Peyer's patch (tissue), 4 donors: Measurements from ENCODE around the gene HSD17B11. TPM values are rescaled to one million over a fixed set of nuclear protein-coding genes. Genes with fewer than 3 reads are reported as not detected.

Source experiments
- DNase-seq, 3 donors: peaks; one replicate each; pipeline ENCODE4 v3.0.0-alpha.2; 2017 to 2019
- H3K27ac ChIP-seq, 4 donors: fragments of 200-600 bp; sonication (generic); one replicate each; pipeline ENCODE4 v1.5.1; 2016 to 2019
- H3K27me3 ChIP-seq, 2 donors: fragments of 200-600 bp; sonication (generic); one replicate each; pipeline ENCODE4 v1.5.1; 2019
- H3K36me3 ChIP-seq, 3 donors: fragments of 200-600 bp; sonication (generic); one replicate each; pipeline ENCODE4 v1.5.1; 2016 to 2019
- H3K4me1 ChIP-seq, 4 donors: fragments of 200-600 bp; sonication (generic); one replicate each; pipeline ENCODE4 v1.5.1; 2016 to 2019
- H3K4me3 ChIP-seq, 4 donors: fragments of 200-600 bp; sonication (generic); 1 replicate in 3 of 4; 2 replicates in 1 of 4; pipeline ENCODE4 v1.5.1; 2016 to 2019; ENCODE audit warnings: mild to moderate bottlenecking in 1 of 4
- H3K9me3 ChIP-seq, 4 donors: fragments of 200-600 bp; sonication (generic); one replicate each; pipeline ENCODE4 v1.5.1; 2016 to 2019; ENCODE audit warnings: mild to moderate bottlenecking in 1 of 4
- CTCF ChIP-seq, 6 experiments: fragments of 450-650 bp in 4 of 6; fragments of 200-600 bp in 2 of 6; sonication (generic) in 1 of 6; IDR thresholded peaks; one replicate each; pipeline ENCODE4 v1.5.1; 2017 to 2019; ENCODE audit warnings: antibody characterized with exemption in 6 of 6, mild to moderate bottlenecking in 3 of 6, moderate library complexity in 1 of 6
- POLR2A ChIP-seq, 2 donors: fragments of 450-650 bp; IDR thresholded peaks; one replicate each; pipeline ENCODE4 v1.5.1; 2017; ENCODE audit warnings: antibody characterized with exemption in 2 of 2, mild to moderate bottlenecking in 2 of 2, moderate library complexity in 2 of 2
- total RNA-seq, 4 donors: library from RNA; depleted of rRNA; stranded (reverse); fragments of >200 nt; gene quantifications; one replicate each; pipeline ENCODE4 v1.1.0, GENCODE V29; 2016

Gene HSD17B11
- total RNA-seq = 100 to 1,000 TPM in 3 of 4 donors, 10 to 100 TPM in 1; 81.7 to 873 (median 330) TPM

GRCh38 chr4:87390891-87391575, at the start of gene HSD17B11:
Gene HSD17B11 (minus strand): TSS chr4:87391188. CDS start chr4:87391070, 118 bp downstream.
- TF ChIP-seq CTCF (IDR thresholded peaks at IDR 0.05) (peak in 3 of 6 experiments; percentile 32 to 49 (median 36)), POLR2A (IDR thresholded peaks at IDR 0.05) (peak; percentile 81 to 95)
- no peaks in the 10 kb centered on the region for H3K27me3 ChIP-seq
- peak; percentile 91 to 97 (median 92) for DNase-seq
- peaks cover 0 to 10% (median 0%) of the 10 kb centered on the region in 4 donors for H3K4me1 ChIP-seq
- peak within 1 kb of the TSS; percentile 53 to 70 (median 62) for H3K4me3 ChIP-seq
- peak within 1 kb of the TSS; percentile 84 to 87 (median 84) for H3K27ac ChIP-seq
- H3K36me3 ChIP-seq = no peaks in the 10 kb centered on the region
- H3K9me3 ChIP-seq = peaks cover 0 to 4% (median 0%) of the 10 kb centered on the region in 4 donors

- H3K36me3 ChIP-seq = peaks cover 0 to 17% (median 0%) of the 10 kb centered on the region in 3 donors
- DNase-seq = no peak
- no peak overlapping the region for H3K27ac ChIP-seq
- H3K9me3 ChIP-seq = no peaks in the 10 kb centered on the region
- H3K4me1 ChIP-seq = no peaks in the 10 kb centered on the region
- H3K4me3 ChIP-seq = no peak overlapping the region
- TF ChIP-seq CTCF (IDR thresholded peaks at IDR 0.05) (no peak), POLR2A (IDR thresholded peaks at IDR 0.05) (no peak)
- no peaks in the 10 kb centered on the region for H3K27me3 ChIP-seq
Measured at GRCh38 chr4:87433342-87433741, 42.4 kb upstream of the HSD17B11 start.

- Histone ChIP-seq H3K9me3 (no peaks in the 10 kb centered on the region), H3K27me3 (no peaks in the 10 kb centered on the region), H3K27ac (no peak overlapping the region), H3K36me3 (no peaks in the 10 kb centered on the region), H3K4me3 (no peak overlapping the region), H3K4me1 (peaks cover 0 to 11% (median 0%) of the 10 kb centered on the region in 4 donors)
- DNase-seq = no peak
- TF ChIP-seq POLR2A (IDR thresholded peaks at IDR 0.05) (no peak), CTCF (IDR thresholded peaks at IDR 0.05) (no peak)
Measured at GRCh38 chr4:87430038-87430437, 39.0 kb upstream of the HSD17B11 start.

GRCh38 chr4:87428979-87429378, 38.0 kb upstream of the HSD17B11 start:
- Histone ChIP-seq H3K4me3 (no peak overlapping the region), H3K4me1 (peaks cover 0 to 22% (median under 1%) of the 10 kb centered on the region in 4 donors), H3K9me3 (no peaks in the 10 kb centered on the region), H3K27ac (no peak overlapping the region), H3K36me3 (no peaks in the 10 kb centered on the region), H3K27me3 (no peaks in the 10 kb centered on the region)
- no peak for DNase-seq
- TF ChIP-seq CTCF (IDR thresholded peaks at IDR 0.05) (no peak), POLR2A (IDR thresholded peaks at IDR 0.05) (no peak)

- TF ChIP-seq POLR2A (IDR thresholded peaks at IDR 0.05) (no peak), CTCF (IDR thresholded peaks at IDR 0.05) (no peak)
Measured at GRCh38 chr4:87427518-87427868, 36.5 kb upstream of the HSD17B11 start.

More at GRCh38 chr4:87427518-87427868, 36.5 kb upstream of the HSD17B11 start:
- no peak overlapping the region for H3K4me3 ChIP-seq
- H3K27me3 ChIP-seq = no peaks in the 10 kb centered on the region
- peaks cover 0 to 29% (median 5%) of the 10 kb centered on the region in 4 donors for H3K4me1 ChIP-seq
- H3K27ac ChIP-seq = no peak overlapping the region
- DNase-seq = no peak
- no peaks in the 10 kb centered on the region for H3K9me3 ChIP-seq
- no peaks in the 10 kb centered on the region for H3K36me3 ChIP-seq
